NCI-H1436 (cell line): ENCODE data around the gene SP8.

ENCODE experiments used
- DNase-seq: peaks from one replicate; lab custom pipeline; 2025; lab: John Stamatoyannopoulos, UW

SP8 gene

DNA sequence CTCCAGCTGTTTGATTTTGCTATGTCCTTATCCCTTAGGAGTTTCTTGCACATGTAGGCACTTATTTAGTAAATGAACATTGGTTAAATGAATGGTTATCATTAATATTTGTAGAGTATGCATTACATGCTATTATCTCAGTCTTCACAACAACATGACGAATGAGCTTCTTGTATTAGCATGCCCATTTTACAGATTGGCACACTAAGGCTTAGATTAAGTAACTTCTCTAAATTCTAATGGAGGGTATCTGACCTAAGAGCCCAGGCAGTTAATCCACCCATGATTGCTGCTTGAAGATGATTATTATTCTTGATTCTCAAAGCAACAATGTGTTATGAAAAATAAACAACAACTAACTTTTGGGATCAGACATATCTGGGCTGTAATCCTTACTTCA is 32.7 kb downstream of the SP8 start:
- no peak for DNase-seq

DNA sequence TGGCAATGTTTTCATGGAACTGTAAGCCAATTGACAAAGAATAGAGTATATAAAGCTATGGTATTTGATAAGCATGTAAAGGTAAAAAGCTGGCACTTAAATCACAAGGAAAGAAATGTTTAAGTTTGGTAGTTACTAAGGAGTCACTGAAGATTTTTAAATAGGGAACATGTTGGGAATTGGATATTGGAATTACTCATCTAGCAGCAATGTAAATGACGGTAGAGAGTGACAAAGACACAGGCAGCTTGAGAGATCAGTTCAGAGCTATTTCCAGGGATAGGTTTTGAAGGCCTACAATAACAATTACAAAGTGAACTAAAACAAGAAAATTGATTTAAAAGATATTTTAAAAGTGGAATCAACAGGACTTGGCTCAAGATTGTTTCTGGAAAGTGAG is 36.8 kb downstream of the SP8 start:
- no peak for DNase-seq

DNA sequence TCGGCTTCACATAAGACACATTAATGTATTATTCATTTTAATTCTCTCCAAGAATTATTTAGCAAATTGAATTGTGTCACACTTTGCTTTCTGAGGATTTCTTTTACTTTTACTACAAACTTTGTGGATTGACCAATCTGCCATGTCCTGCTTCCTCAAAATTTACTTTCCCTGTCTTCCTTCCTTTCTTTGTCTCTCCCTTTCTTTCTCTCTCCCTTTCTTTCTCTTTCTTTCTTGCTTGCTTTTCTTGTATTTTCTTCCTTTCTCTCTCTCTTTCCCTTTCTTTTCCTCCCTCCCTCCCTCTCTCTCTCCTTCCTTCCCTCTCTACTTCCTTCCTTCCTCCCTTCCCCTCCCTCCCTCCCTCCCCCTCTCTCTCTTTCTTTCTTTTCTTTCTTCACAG is 37.8 kb downstream of the SP8 start:
- DNase-seq = no peak

DNA sequence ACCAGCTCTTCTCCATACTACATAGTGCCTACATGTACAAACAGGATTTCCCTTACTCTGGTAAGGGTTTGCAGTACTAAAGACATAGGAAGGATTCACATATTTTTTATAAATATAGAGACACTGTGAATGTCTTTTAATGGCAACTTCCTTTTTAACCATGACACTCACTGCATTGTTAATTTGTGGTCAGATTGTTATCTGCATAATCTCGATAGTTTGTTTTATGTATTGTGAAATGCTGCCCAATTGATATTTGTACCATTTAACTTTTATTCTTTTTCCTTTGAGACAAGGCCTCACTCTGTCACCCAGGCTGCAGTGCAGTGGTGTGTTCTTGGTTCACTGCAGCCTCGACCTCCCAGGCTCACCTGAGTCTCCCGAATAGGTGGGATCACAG is 39.7 kb downstream of the SP8 start:
- no peak for DNase-seq

DNA sequence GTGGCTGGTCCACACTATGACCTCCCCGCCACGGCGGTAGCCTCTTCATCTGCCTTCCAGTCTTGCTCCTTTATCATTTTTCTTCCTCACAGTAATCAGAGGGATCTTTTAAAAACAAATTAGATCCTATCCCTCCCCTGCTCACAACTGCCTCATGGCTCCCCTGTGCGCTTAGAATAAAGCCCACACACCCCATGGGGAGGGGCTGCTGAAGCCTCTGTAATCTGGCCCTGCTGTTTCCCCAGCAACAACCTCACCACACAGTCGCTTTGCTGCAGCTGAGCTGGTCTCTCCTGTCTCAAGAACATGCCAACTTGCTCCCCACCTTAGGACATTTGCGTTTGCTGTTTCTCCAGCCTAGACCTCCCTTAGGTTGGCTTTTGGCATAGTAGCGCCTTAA is 41.0 kb downstream of the SP8 start:
- peak; percentile 1 for DNase-seq

DNA sequence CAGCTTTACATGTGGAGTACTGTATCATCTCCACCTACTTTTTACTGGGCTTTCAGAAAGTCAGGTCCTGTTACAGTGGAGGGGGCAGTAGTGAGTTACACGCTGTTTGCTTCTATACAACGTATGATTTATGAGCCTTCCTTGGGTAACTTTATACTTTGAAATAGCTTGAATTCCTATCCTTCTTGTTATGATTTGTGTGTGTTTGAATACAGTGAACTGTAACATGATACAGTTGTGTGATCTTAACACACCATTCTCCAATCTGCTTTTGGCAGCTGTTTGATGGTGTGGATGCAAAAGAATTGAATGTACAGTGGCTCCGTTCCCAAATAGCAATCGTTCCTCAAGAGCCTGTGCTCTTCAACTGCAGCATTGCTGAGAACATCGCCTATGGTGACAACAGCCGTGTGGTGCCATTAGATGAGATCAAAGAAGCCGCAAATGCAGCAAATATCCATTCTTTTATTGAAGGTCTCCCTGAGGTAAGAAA is 41.7 kb downstream of the SP8 start:
- DNase-seq = peak; percentile 58

DNA sequence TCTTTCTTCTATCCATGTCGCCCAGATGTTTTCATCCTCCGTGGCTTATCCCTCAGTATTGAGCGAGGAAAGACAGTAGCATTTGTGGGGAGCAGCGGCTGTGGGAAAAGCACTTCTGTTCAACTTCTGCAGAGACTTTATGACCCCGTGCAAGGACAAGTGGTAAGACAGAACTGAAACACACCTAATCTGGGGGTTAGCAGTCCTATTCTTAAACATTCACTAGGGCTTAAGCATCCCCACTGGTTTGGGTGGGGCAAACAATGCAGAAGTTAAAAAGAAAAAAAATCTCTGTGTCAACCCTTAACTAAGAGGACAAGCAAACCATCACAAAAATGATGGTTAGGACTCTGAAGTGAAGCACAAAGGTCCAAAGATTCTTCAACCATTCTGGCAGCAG is 43.8 kb downstream of the SP8 start:
- no peak for DNase-seq

DNA sequence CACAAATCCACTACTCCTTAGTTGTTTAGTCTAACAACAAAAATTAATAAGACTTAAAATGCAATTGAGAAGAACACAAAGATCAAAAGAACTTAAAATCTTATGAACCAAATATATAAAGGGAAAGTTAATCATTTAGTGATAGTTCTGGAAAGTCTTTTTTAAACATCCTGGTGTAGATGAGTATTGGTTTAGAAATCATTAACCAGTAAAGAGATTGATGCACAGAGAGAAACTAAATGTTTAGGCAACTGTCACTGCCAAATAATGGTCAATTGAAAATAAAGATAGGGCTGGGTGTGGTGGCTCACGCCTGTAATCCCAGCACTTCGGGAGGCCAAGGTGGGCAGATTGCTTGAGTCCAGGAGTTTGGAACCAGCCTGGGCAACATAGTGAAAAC is 44.9 kb downstream of the SP8 start:
- no peak for DNase-seq

DNA sequence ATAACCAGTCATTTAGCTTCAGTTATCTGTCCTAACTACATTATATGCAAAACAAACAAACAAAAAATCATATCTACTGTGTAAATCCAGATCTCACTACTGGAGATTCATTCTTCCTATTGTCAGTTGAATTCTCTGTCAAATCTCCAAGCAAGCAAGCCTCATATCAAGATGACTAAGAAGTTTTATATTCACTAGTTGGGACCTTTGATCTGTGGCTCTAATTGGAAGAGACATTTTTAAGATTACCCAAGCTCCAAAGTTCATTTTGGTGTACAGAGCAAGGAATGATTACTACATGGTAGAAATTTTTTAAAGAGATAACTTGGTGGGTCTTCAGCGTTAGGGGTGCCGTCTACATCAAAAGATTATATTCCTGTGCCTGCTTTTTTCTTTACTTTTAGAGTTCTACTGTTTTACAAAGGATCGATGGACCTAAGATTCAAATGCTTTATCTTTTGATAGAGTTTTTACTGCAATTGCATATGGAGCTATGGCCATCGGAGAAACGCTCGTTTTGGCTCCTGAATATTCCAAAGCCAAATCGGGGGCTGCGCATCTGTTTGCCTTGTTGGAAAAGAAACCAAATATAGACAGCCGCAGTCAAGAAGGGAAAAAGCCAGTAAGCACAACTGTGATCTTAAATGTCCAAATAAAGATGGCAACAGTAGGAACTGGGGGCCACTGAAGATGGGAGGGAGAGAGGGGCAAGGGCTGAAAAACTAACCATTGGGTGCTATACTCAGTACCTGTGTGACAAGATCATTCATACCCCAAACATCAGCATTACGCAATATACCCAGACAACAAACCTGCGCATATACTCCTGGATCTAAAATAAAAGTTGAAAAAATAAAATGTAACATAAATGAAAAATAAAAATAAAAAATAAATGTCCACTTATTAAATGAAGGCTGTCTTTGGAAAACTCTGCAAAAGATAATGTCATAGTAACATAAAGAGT is 47.9 kb downstream of the SP8 start:
- no peak for DNase-seq

DNA sequence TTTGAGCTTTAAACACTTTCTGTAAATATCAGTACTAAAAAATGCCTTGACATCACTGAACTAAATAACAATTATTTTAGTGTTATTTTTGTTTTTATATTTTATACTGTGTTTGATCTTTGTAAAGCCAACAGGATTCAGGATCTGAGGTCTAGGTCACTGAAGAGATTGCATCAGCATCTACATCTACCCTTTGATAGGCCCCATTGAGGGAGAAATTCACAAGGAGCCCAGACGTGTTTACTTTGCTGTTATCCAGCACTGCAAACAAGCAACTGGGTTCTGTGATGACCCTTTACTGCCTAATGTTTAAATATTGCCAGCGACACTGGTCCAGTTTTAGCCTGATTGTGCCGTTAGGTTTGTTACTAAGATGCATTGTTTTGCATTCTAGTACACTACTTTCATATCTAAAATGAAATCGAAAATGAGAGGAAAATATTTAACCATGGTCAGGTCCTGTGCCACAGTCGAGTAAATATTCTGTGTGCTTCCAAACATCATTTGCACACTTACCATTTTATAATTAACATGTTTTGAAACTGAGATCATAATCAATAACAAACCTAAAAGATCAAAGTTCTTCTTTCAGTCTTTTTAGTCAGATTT is 48.7 kb downstream of the SP8 start:
- DNase-seq = no peak

DNA sequence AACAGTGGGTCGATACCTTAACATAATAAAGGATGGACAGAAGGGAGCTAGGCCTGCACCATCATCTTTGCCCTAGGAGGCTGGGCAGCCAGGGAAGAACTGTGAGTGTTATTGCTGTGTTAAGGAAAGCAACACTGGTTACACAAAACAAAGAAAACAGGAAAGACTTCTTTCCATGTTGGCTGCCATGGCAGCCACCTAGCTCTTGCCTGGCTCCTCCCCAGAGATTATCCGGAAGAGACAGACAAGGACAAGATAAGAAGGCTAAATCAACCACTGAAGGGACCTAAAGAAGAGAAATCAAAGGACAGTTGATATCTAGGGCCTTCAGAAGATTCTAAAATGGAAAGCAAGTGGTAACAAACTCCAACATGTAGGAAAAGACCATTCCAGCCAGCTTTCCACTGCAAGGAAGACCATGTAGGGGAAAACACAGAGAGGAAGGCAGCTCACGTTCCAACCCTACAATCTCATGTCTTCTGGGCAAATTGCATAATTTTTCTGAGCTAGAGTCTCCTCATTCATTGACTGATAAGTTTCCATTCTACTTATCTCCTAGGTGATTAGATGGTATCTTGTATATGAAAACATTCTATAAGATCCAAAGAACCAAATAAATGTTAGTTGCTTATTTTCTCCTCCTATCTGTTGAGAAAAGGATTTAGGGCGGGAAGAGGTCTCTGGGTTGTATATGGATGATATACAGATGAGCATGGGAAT is 51.2 kb downstream of the SP8 start:
- DNase-seq = no peak
